Karpas-422 (cell line): ENCODE measurements around the gene SIPA1L3. TPM values are rescaled to one million over a fixed set of nuclear protein-coding genes. Genes with fewer than 3 reads are reported as not detected.
"Not testable (repeated sequence)": the region's sequence is repeated elsewhere in the genome, so short reads cannot be mapped to it uniquely, and the experiment has no call there.

Source experiments
- DNase-seq: peaks from one replicate; pipeline ENCODE4 v3.0.0-alpha.2; 2015
- H2AFZ ChIP-seq: fragments of 200-600 bp; sonication (generic); 2 replicates; pipeline ENCODE4 v1.6.1; 2014; ENCODE audit warnings: antibody characterized with exemption, low read length, mixed read lengths
- H3K27ac ChIP-seq: fragments of 200-600 bp; sonication (generic); 2 replicates; pipeline ENCODE4 v1.5.1; 2014; ENCODE audit warnings: mild to moderate bottlenecking, low read length, moderate library complexity
- H3K27me3 ChIP-seq: fragments of 200-600 bp; sonication (generic); 2 replicates; pipeline ENCODE4 v1.6.1; 2014; ENCODE audit warnings: low read length, mixed read lengths
- H3K36me3 ChIP-seq: fragments of 200-600 bp; sonication (generic); 2 replicates; pipeline ENCODE4 v1.6.1; 2014; ENCODE audit warnings: low read length, mixed read lengths; ENCODE audit not compliant: insufficient read depth
- H3K4me1 ChIP-seq: fragments of 200-600 bp; sonication (generic); 2 replicates; pipeline ENCODE4 v1.6.1; 2014; ENCODE audit warnings: mild to moderate bottlenecking, low read length, mixed read lengths
- H3K4me2 ChIP-seq: fragments of 200-600 bp; sonication (generic); 2 replicates; pipeline ENCODE4 v1.6.1; 2014; ENCODE audit warnings: low read length, low read depth, mild to moderate bottlenecking; ENCODE audit not compliant: poor library complexity, severe bottlenecking
- H3K4me3 ChIP-seq: fragments of 200-600 bp; sonication (generic); 2 replicates; pipeline ENCODE4 v1.5.1; 2014; ENCODE audit warnings: mild to moderate bottlenecking, antibody characterized with exemption, low read length, mixed read lengths
- H3K79me2 ChIP-seq: fragments of 200-600 bp; sonication (generic); 2 replicates; pipeline ENCODE4 v1.6.1; 2014; ENCODE audit warnings: mild to moderate bottlenecking, low read length, mixed read lengths
- H3K9ac ChIP-seq: fragments of 200-600 bp; sonication (generic); 2 replicates; pipeline ENCODE4 v1.6.0; 2014; ENCODE audit warnings: low read length
- H3K9me2 ChIP-seq: fragments of 200-600 bp; sonication (generic), shearing (Covaris generic); replicated peaks from 2 replicates; pipeline ENCODE4 v1.6.0; 2014; ENCODE audit warnings: mild to moderate bottlenecking, low read length, moderate library complexity; ENCODE audit not compliant: insufficient read depth
- H3K9me3 ChIP-seq: fragments of 300-700, 200-600 bp; sonication (generic); 2 replicates; pipeline ENCODE4 v1.6.1; 2014; ENCODE audit warnings: low read length, mixed read lengths
- H4K20me1 ChIP-seq: fragments of 200-600 bp; sonication (generic); 2 replicates; pipeline ENCODE4 v1.6.1; 2014; ENCODE audit warnings: mild to moderate bottlenecking, antibody characterized with exemption, low read length, low read depth; ENCODE audit not compliant: insufficient read depth
- total RNA-seq: library from RNA; depleted of rRNA; stranded (reverse); fragments of >200 nt; shearing (Covaris generic); gene quantifications from 2 replicates; pipeline ENCODE4 v1.2.3, GENCODE V29; 2014; ENCODE audit warnings: low replicate concordance; rRNA removed

The SIPA1L3 gene
- total RNA-seq = 68.6 and 88.1 TPM in 2 replicates

- H3K4me3 ChIP-seq = peak within 1 kb of the TSS; percentile 83
- H3K9me2 ChIP-seq = no peaks in the 10 kb centered on the region
- no peaks in the 10 kb centered on the region for H3K9me3 ChIP-seq
- H3K9ac ChIP-seq = peak within 1 kb of the TSS; percentile 99
- H4K20me1 ChIP-seq = no peaks in the 10 kb centered on the region
- H3K4me1 ChIP-seq = peaks cover 60% of the 10 kb centered on the region
- peak; percentile 98 for DNase-seq
- peak within 1 kb of the TSS; percentile 95 for H3K27ac ChIP-seq
- peak within 1 kb of the TSS; percentile 77 for H3K4me2 ChIP-seq
- H3K27me3 ChIP-seq = no peaks in the 10 kb centered on the region
- peak within 1 kb of the TSS; percentile 70 for H2AFZ ChIP-seq
- H3K36me3 ChIP-seq = peaks cover 11% of the 10 kb centered on the region; the same call in 1 of the 2 replicates
- H3K79me2 ChIP-seq = peaks cover 51% of the 10 kb centered on the region
Measured at GRCh38 chr19:37906869-37907734, at the start of gene SIPA1L3. Gene SIPA1L3, plus strand, starts transcription at chr19:37907208. Its CDS starts 174,358 bp downstream, at chr19:38081566.

GRCh38 chr19:37864501-37864900 lies 42.5 kb upstream of the SIPA1L3 start:
- H3K36me3 ChIP-seq = no peaks in the 10 kb centered on the region
- H3K4me1 ChIP-seq = peaks cover 4% of the 10 kb centered on the region
- no peak overlapping the region for H2AFZ ChIP-seq
- H3K27me3 ChIP-seq = no peaks in the 10 kb centered on the region
- H3K9me3 ChIP-seq = no peaks in the 10 kb centered on the region
- H3K27ac ChIP-seq = no peak overlapping the region
- no peak overlapping the region for H3K4me3 ChIP-seq
- H3K79me2 ChIP-seq = no peaks in the 10 kb centered on the region
- no peak for DNase-seq
- H3K9ac ChIP-seq = no peak overlapping the region
- H3K4me2 ChIP-seq = no peak overlapping the region
- H4K20me1 ChIP-seq = no peaks in the 10 kb centered on the region
- no peaks in the 10 kb centered on the region for H3K9me2 ChIP-seq

- not testable (repeated sequence) for H3K4me3 ChIP-seq, H3K79me2 ChIP-seq, H3K4me1 ChIP-seq, H3K27ac ChIP-seq, H4K20me1 ChIP-seq, H3K4me2 ChIP-seq, H3K9ac ChIP-seq, H2AFZ ChIP-seq, DNase-seq, H3K9me3 ChIP-seq, H3K27me3 ChIP-seq, H3K36me3 ChIP-seq, H3K9me2 ChIP-seq
Measured at GRCh38 chr19:37865930-37866329, 41.1 kb upstream of the SIPA1L3 start.

GRCh38 chr19:37867831-37868230 lies 39.2 kb upstream of the SIPA1L3 start:
- no peak for DNase-seq
- no peak overlapping the region for H3K9ac ChIP-seq
- no peaks in the 10 kb centered on the region for H3K9me3 ChIP-seq
- no peaks in the 10 kb centered on the region for H3K9me2 ChIP-seq
- no peak overlapping the region for H3K27ac ChIP-seq
- H3K36me3 ChIP-seq = no peaks in the 10 kb centered on the region
- H2AFZ ChIP-seq = no peak overlapping the region
- no peaks in the 10 kb centered on the region for H4K20me1 ChIP-seq
- no peak overlapping the region for H3K4me3 ChIP-seq
- H3K4me2 ChIP-seq = no peak overlapping the region
- H3K27me3 ChIP-seq = no peaks in the 10 kb centered on the region
- H3K4me1 ChIP-seq = peaks cover 4% of the 10 kb centered on the region
- no peaks in the 10 kb centered on the region for H3K79me2 ChIP-seq

- peaks cover 3% of the 10 kb centered on the region for H3K4me1 ChIP-seq
- H3K27ac ChIP-seq = no peak overlapping the region
- no peaks in the 10 kb centered on the region for H3K9me3 ChIP-seq
- H2AFZ ChIP-seq = no peak overlapping the region
- no peaks in the 10 kb centered on the region for H4K20me1 ChIP-seq
- H3K4me2 ChIP-seq = no peak overlapping the region
- no peaks in the 10 kb centered on the region for H3K27me3 ChIP-seq
- H3K9me2 ChIP-seq = no peaks in the 10 kb centered on the region
- no peak overlapping the region for H3K4me3 ChIP-seq
- no peak for DNase-seq
- H3K79me2 ChIP-seq = no peaks in the 10 kb centered on the region
- no peaks in the 10 kb centered on the region for H3K36me3 ChIP-seq
- no peak overlapping the region for H3K9ac ChIP-seq
Measured at GRCh38 chr19:37869766-37870340, 37.2 kb upstream of the SIPA1L3 start.

- Histone ChIP-seq H3K9ac (no peak overlapping the region), H3K79me2 (no peaks in the 10 kb centered on the region)
- no peak for DNase-seq
Measured at GRCh38 chr19:37872383-37872782, 34.6 kb upstream of the SIPA1L3 start.

GRCh38 chr19:37874784-37875183 lies 32.2 kb upstream of the SIPA1L3 start:
- DNase-seq = no peak
- H3K4me1 ChIP-seq = no peaks in the 10 kb centered on the region
- H3K4me3 ChIP-seq = no peak overlapping the region
- no peaks in the 10 kb centered on the region for H3K36me3 ChIP-seq
- no peaks in the 10 kb centered on the region for H4K20me1 ChIP-seq
- H3K27me3 ChIP-seq = no peaks in the 10 kb centered on the region
- no peak overlapping the region for H3K9ac ChIP-seq
- H3K79me2 ChIP-seq = no peaks in the 10 kb centered on the region
- H3K9me3 ChIP-seq = no peaks in the 10 kb centered on the region
- H3K9me2 ChIP-seq = no peaks in the 10 kb centered on the region
- no peak overlapping the region for H3K4me2 ChIP-seq
- no peak overlapping the region for H3K27ac ChIP-seq
- H2AFZ ChIP-seq = no peak overlapping the region

More at GRCh38 chr19:37872383-37872782, 34.6 kb upstream of the SIPA1L3 start:
- Histone ChIP-seq H3K9me3 (no peaks in the 10 kb centered on the region), H3K36me3 (no peaks in the 10 kb centered on the region), H3K4me1 (no peaks in the 10 kb centered on the region), H3K9me2 (no peaks in the 10 kb centered on the region), H3K4me3 (no peak overlapping the region), H2AFZ (no peak overlapping the region), H3K4me2 (no peak overlapping the region), H4K20me1 (no peaks in the 10 kb centered on the region), H3K27ac (no peak overlapping the region), H3K27me3 (no peaks in the 10 kb centered on the region)

GRCh38 chr19:37876032-37876431 lies 31.0 kb upstream of the SIPA1L3 start:
- no peak for DNase-seq
- H3K79me2 ChIP-seq = no peaks in the 10 kb centered on the region
- H3K27me3 ChIP-seq = no peaks in the 10 kb centered on the region
- no peaks in the 10 kb centered on the region for H4K20me1 ChIP-seq
- H3K4me3 ChIP-seq = no peak overlapping the region
- H3K9me2 ChIP-seq = no peaks in the 10 kb centered on the region
- H3K36me3 ChIP-seq = no peaks in the 10 kb centered on the region
- no peak overlapping the region for H2AFZ ChIP-seq
- H3K4me2 ChIP-seq = no peak overlapping the region
- H3K9me3 ChIP-seq = no peaks in the 10 kb centered on the region
- H3K27ac ChIP-seq = no peak overlapping the region
- H3K9ac ChIP-seq = no peak overlapping the region
- H3K4me1 ChIP-seq = no peaks in the 10 kb centered on the region
